ENCODE results near the gene COG7.
"Not testable (repeated sequence)": the region's sequence is repeated elsewhere in the genome, so short reads cannot be mapped to it uniquely, and the experiment has no call there.

Gene COG7

GRCh38 chr16:23371368-23371767 is 81.6 kb downstream of the COG7 start:
- no peak overlapping the region for H3K4me3 ChIP-seq (ENCODE audit: low read depth, low read length)

GRCh38 chr16:23369416-23369815 is 83.6 kb downstream of the COG7 start:
- no peak overlapping the region for H3K4me3 ChIP-seq (ENCODE audit: low read depth, low read length)
- no peak for DNase-seq (ENCODE audit: low read depth)

More at GRCh38 chr16:23371368-23371767, 81.6 kb downstream of the COG7 start:
- DNase-seq (ENCODE audit: low read depth) = no peak

- H3K4me3 ChIP-seq (ENCODE audit: low read depth, low read length) = no peak overlapping the region
- DNase-seq (ENCODE audit: low read depth) = no peak
These were observed 84.5 kb downstream of the COG7 start for GRCh38 chr16:23368469-23368868.

- no peak overlapping the region for H3K4me3 ChIP-seq (ENCODE audit: low read depth, low read length)
- DNase-seq (ENCODE audit: low read depth) = no peak
These were observed 85.0 kb downstream of the COG7 start for GRCh38 chr16:23367988-23368387.

GRCh38 chr16:23367564-23367963 is 85.4 kb downstream of the COG7 start:
- no peak for DNase-seq (ENCODE audit: low read depth)
- H3K4me3 ChIP-seq (ENCODE audit: low read depth, low read length) = no peak overlapping the region

GRCh38 chr16:23366341-23366740 is 86.6 kb downstream of the COG7 start:
- H3K4me3 ChIP-seq (ENCODE audit: low read depth, low read length); DNase-seq (ENCODE audit: low read depth): not testable (repeated sequence)

- H3K4me3 ChIP-seq (ENCODE audit: low read depth, low read length) = no peak overlapping the region
- no peak for DNase-seq (ENCODE audit: low read depth)
These were observed 87.3 kb downstream of the COG7 start for GRCh38 chr16:23365602-23366240.

- DNase-seq (ENCODE audit: low read depth) = no peak
These were observed 90.3 kb downstream of the COG7 start for GRCh38 chr16:23362460-23363317.

GRCh38 chr16:23359092-23359760 is 93.8 kb downstream of the COG7 start:
- no peak overlapping the region for H3K4me3 ChIP-seq (ENCODE audit: low read depth, low read length)
- no peak for DNase-seq (ENCODE audit: low read depth)

More at GRCh38 chr16:23362460-23363317, 90.3 kb downstream of the COG7 start:
- H3K4me3 ChIP-seq (ENCODE audit: low read depth, low read length) = no peak overlapping the region

- H3K4me3 ChIP-seq (ENCODE audit: low read depth, low read length) = no peak overlapping the region
- no peak for DNase-seq (ENCODE audit: low read depth)
These were observed 95.2 kb downstream of the COG7 start for GRCh38 chr16:23357761-23358290.

GRCh38 chr16:23356941-23357340 is 96.0 kb downstream of the COG7 start:
- H3K4me3 ChIP-seq (ENCODE audit: low read depth, low read length) = no peak overlapping the region
- no peak for DNase-seq (ENCODE audit: low read depth)

- DNase-seq (ENCODE audit: low read depth) = no peak
- no peak overlapping the region for H3K4me3 ChIP-seq (ENCODE audit: low read depth, low read length)
These were observed 97.8 kb downstream of the COG7 start for GRCh38 chr16:23355106-23355670.

- no peak overlapping the region for H3K4me3 ChIP-seq (ENCODE audit: low read depth, low read length)
- no peak for DNase-seq (ENCODE audit: low read depth)
These were observed 98.7 kb downstream of the COG7 start for GRCh38 chr16:23354246-23354645.

GRCh38 chr16:23353440-23353839 is 99.5 kb downstream of the COG7 start:
- DNase-seq (ENCODE audit: low read depth) = no peak

GRCh38 chr16:23351360-23351759 is 101.6 kb downstream of the COG7 start:
- H3K4me3 ChIP-seq (ENCODE audit: low read depth, low read length) = no peak overlapping the region
- no peak for DNase-seq (ENCODE audit: low read depth)

More at GRCh38 chr16:23353440-23353839, 99.5 kb downstream of the COG7 start:
- H3K4me3 ChIP-seq (ENCODE audit: low read depth, low read length) = no peak overlapping the region

GRCh38 chr16:23348579-23349469 is 104.2 kb downstream of the COG7 start:
- no peak for DNase-seq (ENCODE audit: low read depth)
- no peak overlapping the region for H3K4me3 ChIP-seq (ENCODE audit: low read depth, low read length)

GRCh38 chr16:23345237-23345636 is 107.8 kb downstream of the COG7 start:
- no peak overlapping the region for H3K4me3 ChIP-seq (ENCODE audit: low read depth, low read length)
- DNase-seq (ENCODE audit: low read depth) = no peak

GRCh38 chr16:23343643-23344612 is 109.1 kb downstream of the COG7 start:
- H3K4me3 ChIP-seq (ENCODE audit: low read depth, low read length) = no peak overlapping the region
- DNase-seq (ENCODE audit: low read depth) = no peak
